Panc1 (cell line): ENCODE data around the gene TRIM23.

Source experiments
- CTCF ChIP-seq: fragments of 450-650 bp; IDR thresholded peaks from 2 replicates; pipeline ENCODE4 v1.5.1; 2017; ENCODE audit warnings: mild to moderate bottlenecking
- POLR2AphosphoS5 ChIP-seq: IDR thresholded peaks from 2 replicates; pipeline ENCODE4 v1.6.1; 2012; ENCODE audit warnings: mild to moderate bottlenecking, low read depth, low read length, moderate library complexity
- REST ChIP-seq, 2 experiments: IDR thresholded peaks; 2 replicates each; pipeline ENCODE4 v1.6.1; 2011 to 2012; ENCODE audit warnings: low read depth in 2 of 2, control low read depth in 1 of 2, low read length in 1 of 2, mild to moderate bottlenecking in 1 of 2, moderate library complexity in 1 of 2; ENCODE audit not compliant: insufficient read depth in 1 of 2
- SIN3A ChIP-seq: IDR thresholded peaks from 2 replicates; pipeline ENCODE4 v1.6.1; 2012; ENCODE audit warnings: low read depth, mild to moderate bottlenecking, low read length, moderate library complexity, borderline replicate concordance; ENCODE audit not compliant: insufficient read depth
- TCF7L2 ChIP-seq: IDR thresholded peaks from 2 replicates; pipeline ENCODE4 v1.6.1; 2011; ENCODE audit warnings: mild to moderate bottlenecking, low read depth, low read length, inconsistent platforms

GRCh38 chr5:65625743-65626142, 1.6 kb upstream of the TRIM23 start:
- TF ChIP-seq CTCF = no peak
- no peak for TF ChIP-seq POLR2AphosphoS5
- TF ChIP-seq SIN3A = no peak
- no peak for TF ChIP-seq TCF7L2
- TF ChIP-seq REST (IDR thresholded peaks at IDR 0.05; ENCODE audit: insufficient read depth in 1 of 2, low read depth in 2 of 2, low read length in 1 of 2) = no peak
